ENCODE data around the gene DTNBP1. TPM values are rescaled to one million over a fixed set of nuclear protein-coding genes. Genes with fewer than 3 reads are reported as not detected.

DTNBP1 gene
- total and polyA plus RNA-seq, 4 donors = 3.1 to 6.0 (median 4.3) TPM

DNA sequence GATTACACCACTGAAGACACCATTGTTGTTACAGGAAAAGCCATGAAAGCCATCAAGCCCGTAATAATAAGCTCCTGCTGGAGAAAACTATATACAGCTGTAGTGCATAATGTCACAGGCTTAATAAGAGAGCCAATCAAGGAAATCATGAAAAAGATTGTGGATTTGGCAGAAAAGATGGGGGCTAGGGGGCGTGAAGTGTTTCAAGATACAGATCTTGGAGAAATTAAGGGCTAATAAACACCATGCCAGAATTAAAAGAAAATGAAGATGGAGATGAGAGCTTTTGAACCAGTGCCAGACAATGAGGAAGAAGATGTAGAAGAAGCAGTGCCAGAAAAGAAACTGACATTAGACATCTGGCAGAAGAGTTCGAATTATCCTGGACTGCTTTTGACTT is 43.2 kb upstream of the DTNBP1 start:
- TF ChIP-seq YY1 (IDR thresholded peaks at IDR 0.05) = no peak
- TF ChIP-seq, protein P1, sequence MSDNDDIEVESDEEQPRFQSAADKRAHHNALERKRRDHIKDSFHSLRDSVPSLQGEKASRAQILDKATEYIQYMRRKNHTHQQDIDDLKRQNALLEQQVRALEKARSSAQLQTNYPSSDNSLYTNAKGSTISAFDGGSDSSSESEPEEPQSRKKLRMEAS (IDR thresholded peaks at IDR 0.05) = no peak
- no peak for TF ChIP-seq RAD21 (IDR thresholded peaks at IDR 0.05)
- TF ChIP-seq HNF4A (conservative IDR thresholded peaks at IDR 0.05) = no peak
- TF ChIP-seq, protein P2, sequence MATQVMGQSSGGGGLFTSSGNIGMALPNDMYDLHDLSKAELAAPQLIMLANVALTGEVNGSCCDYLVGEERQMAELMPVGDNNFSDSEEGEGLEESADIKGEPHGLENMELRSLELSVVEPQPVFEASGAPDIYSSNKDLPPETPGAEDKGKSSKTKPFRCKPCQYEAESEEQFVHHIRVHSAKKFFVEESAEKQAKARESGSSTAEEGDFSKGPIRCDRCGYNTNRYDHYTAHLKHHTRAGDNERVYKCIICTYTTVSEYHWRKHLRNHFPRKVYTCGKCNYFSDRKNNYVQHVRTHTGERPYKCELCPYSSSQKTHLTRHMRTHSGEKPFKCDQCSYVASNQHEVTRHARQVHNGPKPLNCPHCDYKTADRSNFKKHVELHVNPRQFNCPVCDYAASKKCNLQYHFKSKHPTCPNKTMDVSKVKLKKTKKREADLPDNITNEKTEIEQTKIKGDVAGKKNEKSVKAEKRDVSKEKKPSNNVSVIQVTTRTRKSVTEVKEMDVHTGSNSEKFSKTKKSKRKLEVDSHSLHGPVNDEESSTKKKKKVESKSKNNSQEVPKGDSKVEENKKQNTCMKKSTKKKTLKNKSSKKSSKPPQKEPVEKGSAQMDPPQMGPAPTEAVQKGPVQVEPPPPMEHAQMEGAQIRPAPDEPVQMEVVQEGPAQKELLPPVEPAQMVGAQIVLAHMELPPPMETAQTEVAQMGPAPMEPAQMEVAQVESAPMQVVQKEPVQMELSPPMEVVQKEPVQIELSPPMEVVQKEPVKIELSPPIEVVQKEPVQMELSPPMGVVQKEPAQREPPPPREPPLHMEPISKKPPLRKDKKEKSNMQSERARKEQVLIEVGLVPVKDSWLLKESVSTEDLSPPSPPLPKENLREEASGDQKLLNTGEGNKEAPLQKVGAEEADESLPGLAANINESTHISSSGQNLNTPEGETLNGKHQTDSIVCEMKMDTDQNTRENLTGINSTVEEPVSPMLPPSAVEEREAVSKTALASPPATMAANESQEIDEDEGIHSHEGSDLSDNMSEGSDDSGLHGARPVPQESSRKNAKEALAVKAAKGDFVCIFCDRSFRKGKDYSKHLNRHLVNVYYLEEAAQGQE (IDR thresholded peaks at IDR 0.05) = no peak
- TF ChIP-seq TAF1 (conservative IDR thresholded peaks at IDR 0.05) = no peak
- no peak for TF ChIP-seq GABPA (IDR thresholded peaks at IDR 0.05 in 1 of 2, conservative IDR thresholded peaks at IDR 0.05 in 1 of 2)
- Histone ChIP-seq H3K27me3 (ENCODE audit: control insufficient read depth in 4 of 4, insufficient read depth in 4 of 4, low read length in 3 of 4) (no peaks in the 10 kb centered on the region), H3K27ac (ENCODE audit: low read depth in 1 of 2, low read length in 2 of 2) (no peak overlapping the region), H3K4me1 (ENCODE audit: control insufficient read depth in 4 of 4, insufficient read depth in 4 of 4, low read length in 3 of 4) (no peaks in the 10 kb centered on the region), H3K36me3 (ENCODE audit: control insufficient read depth in 4 of 4, insufficient read depth in 3 of 4, low read depth in 1 of 4, low read length in 3 of 4) (no peaks in the 10 kb centered on the region), H3K9ac (ENCODE audit: low read depth in 1 of 2, low read length in 2 of 2) (no peak overlapping the region), H3K9me3 (ENCODE audit: control insufficient read depth in 4 of 4, low read length in 3 of 4) (no peaks in the 10 kb centered on the region), H3K4me3 (ENCODE audit: low read depth in 1 of 3, low read length in 3 of 3) (no peak overlapping the region)
- no peak for DNase-seq (ENCODE audit: low spot score)
- WGBS = 60% methylated on average over 3 of the region's 3 CpGs

GRCh38 chr6:15698471-15698870 is 35.6 kb upstream of the DTNBP1 start:
- no peaks in the 10 kb centered on the region for H3K9me3 ChIP-seq (ENCODE audit: control insufficient read depth in 4 of 4, low read length in 3 of 4)
- H3K9ac ChIP-seq (ENCODE audit: low read depth in 1 of 2, low read length in 2 of 2) = no peak overlapping the region
- H3K27me3 ChIP-seq (ENCODE audit: control insufficient read depth in 4 of 4, insufficient read depth in 4 of 4, low read length in 3 of 4) = no peaks in the 10 kb centered on the region
- WGBS = 80% methylated on average over 1 of the region's 1 CpG
- no peak overlapping the region for H3K27ac ChIP-seq (ENCODE audit: low read depth in 1 of 2, low read length in 2 of 2)
- DNase-seq (ENCODE audit: low spot score) = no peak
- TF ChIP-seq JUND (IDR thresholded peaks at IDR 0.05) (no peak), FOXA2 (IDR thresholded peaks at IDR 0.05) (no peak), YY1 (IDR thresholded peaks at IDR 0.05) (no peak), GABPA (IDR thresholded peaks at IDR 0.05 in 1 of 2, conservative IDR thresholded peaks at IDR 0.05 in 1 of 2) (no peak), TAF1 (conservative IDR thresholded peaks at IDR 0.05) (no peak), HNF4A (conservative IDR thresholded peaks at IDR 0.05) (no peak), SP1 (IDR thresholded peaks at IDR 0.05) (no peak), FOXA1 (IDR thresholded peaks at IDR 0.05) (no peak), EGR1 (IDR thresholded peaks at IDR 0.05; ENCODE audit: low read depth in 2 of 2) (no peak), RXRA (IDR thresholded peaks at IDR 0.05) (no peak), HNF4G (IDR thresholded peaks at IDR 0.05) (no peak), RAD21 (IDR thresholded peaks at IDR 0.05) (no peak), CTCF (IDR thresholded peaks at IDR 0.05; ENCODE audit: low read depth, low read length, missing input control) (no peak), NR2F2 (IDR thresholded peaks at IDR 0.05) (no peak), ATF3 (IDR thresholded peaks at IDR 0.05) (no peak)
- TF ChIP-seq, protein P3, sequence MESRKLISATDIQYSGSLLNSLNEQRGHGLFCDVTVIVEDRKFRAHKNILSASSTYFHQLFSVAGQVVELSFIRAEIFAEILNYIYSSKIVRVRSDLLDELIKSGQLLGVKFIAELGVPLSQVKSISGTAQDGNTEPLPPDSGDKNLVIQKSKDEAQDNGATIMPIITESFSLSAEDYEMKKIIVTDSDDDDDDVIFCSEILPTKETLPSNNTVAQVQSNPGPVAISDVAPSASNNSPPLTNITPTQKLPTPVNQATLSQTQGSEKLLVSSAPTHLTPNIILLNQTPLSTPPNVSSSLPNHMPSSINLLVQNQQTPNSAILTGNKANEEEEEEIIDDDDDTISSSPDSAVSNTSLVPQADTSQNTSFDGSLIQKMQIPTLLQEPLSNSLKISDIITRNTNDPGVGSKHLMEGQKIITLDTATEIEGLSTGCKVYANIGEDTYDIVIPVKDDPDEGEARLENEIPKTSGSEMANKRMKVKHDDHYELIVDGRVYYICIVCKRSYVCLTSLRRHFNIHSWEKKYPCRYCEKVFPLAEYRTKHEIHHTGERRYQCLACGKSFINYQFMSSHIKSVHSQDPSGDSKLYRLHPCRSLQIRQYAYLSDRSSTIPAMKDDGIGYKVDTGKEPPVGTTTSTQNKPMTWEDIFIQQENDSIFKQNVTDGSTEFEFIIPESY (IDR thresholded peaks at IDR 0.05) = no peak
- TF ChIP-seq, protein P2 (IDR thresholded peaks at IDR 0.05) = no peak
- TF ChIP-seq, protein P1 (IDR thresholded peaks at IDR 0.05) = no peak
- H3K4me1 ChIP-seq (ENCODE audit: control insufficient read depth in 4 of 4, insufficient read depth in 4 of 4, low read length in 3 of 4) = no peaks in the 10 kb centered on the region
- H3K36me3 ChIP-seq (ENCODE audit: control insufficient read depth in 4 of 4, insufficient read depth in 3 of 4, low read depth in 1 of 4, low read length in 3 of 4) = no peaks in the 10 kb centered on the region
- no peak overlapping the region for H3K4me3 ChIP-seq (ENCODE audit: low read depth in 1 of 3, low read length in 3 of 3)

Data from liver (tissue), 9 donors.